ENCODE measurements around the gene HSPA4L. TPM values are rescaled to one million over a fixed set of nuclear protein-coding genes. Genes with fewer than 3 reads are reported as not detected.

The HSPA4L gene
- total and polyA plus RNA-seq, 2 donors (not counting 3 experiments of a cell fraction or from before 2014, with no cell fraction given), result 1.3 to 12.4 TPM

- H3K36me3 ChIP-seq (ENCODE audit: control insufficient read depth in 2 of 2, extremely low read depth in 1 of 2, insufficient read depth in 2 of 2, low read length in 2 of 2), result peaks cover 0 to 19% of the 10 kb centered on the region in 2 experiments
- POLR2A ChIA-PET, result no interaction called here
Measured at GRCh38 chr4:127888559-127888958, 106.4 kb downstream of the HSPA4L start.

More at GRCh38 chr4:127888559-127888958, 106.4 kb downstream of the HSPA4L start:
- H4K20me1 ChIP-seq (replicated peaks; ENCODE audit: control insufficient read depth, extremely low read depth, insufficient read depth, low read length), result no peaks in the 10 kb centered on the region
- CTCF ChIA-PET, result interaction anchor here (0.7 to 1.2 kb wide), 2 partner anchors 77 to 107 kb away, joined by 3 to 4 read pairs; partner anchors contain the start of genes ABHD18, HSPA4L and MFSD8
- TF ChIP-seq MAX (IDR thresholded peaks at IDR 0.05; ENCODE audit: insufficient read depth, insufficient read length), result no peak
- no peak for TF ChIP-seq CTCF (IDR thresholded peaks at IDR 0.05; ENCODE audit: extremely low read depth in 1 of 2, insufficient read depth in 1 of 2, low read depth in 1 of 2, low read length in 2 of 2)
- TF ChIP-seq POLR2AphosphoS5 (IDR thresholded peaks at IDR 0.05; ENCODE audit: insufficient read depth, low read depth, low read length), result no peak
- TF ChIP-seq GATA2 (IDR thresholded peaks at IDR 0.05; ENCODE audit: insufficient read depth, insufficient read length, low read depth, low read length), result no peak
- TF ChIP-seq EZH2 (IDR thresholded peaks at IDR 0.05; ENCODE audit: borderline replicate concordance, low read depth, low read length, severe bottlenecking), result no peak
- TF ChIP-seq POLR2A (IDR thresholded peaks at IDR 0.05; ENCODE audit: low read depth, low read length), result no peak
- no peak for TF ChIP-seq MYC (IDR thresholded peaks at IDR 0.05; ENCODE audit: low read depth, low read length)
- no peak for TF ChIP-seq FOS (IDR thresholded peaks at IDR 0.05; ENCODE audit: borderline replicate concordance, insufficient read depth, low read length)
- TF ChIP-seq JUN (IDR thresholded peaks at IDR 0.05; ENCODE audit: borderline replicate concordance, insufficient read depth, insufficient read length, low read depth), result no peak
- no peak overlapping the region for H3K27ac ChIP-seq (ENCODE audit: insufficient read depth, low read depth, low read length)
- no peak for FAIRE-seq
- dilution Hi-C loops (cut with MboI; ENCODE audit: extremely low pct_ligation_motif_present, low sequenced_read_pairs), result no loop called here
- H2AFZ ChIP-seq (ENCODE audit: low read depth, low read length), result no peak overlapping the region
- peaks cover 3% of the 10 kb centered on the region for H3K4me1 ChIP-seq (ENCODE audit: control insufficient read depth, extremely low read depth, insufficient read depth, low read length)
- intact Hi-C loops (cut with micrococcal nuclease), result no loop called here
- peaks cover 25% of the 10 kb centered on the region for H3K79me2 ChIP-seq (ENCODE audit: control insufficient read depth, insufficient read depth, low read length)
- no peaks in the 10 kb centered on the region for H3K9me3 ChIP-seq (replicated peaks; ENCODE audit: control insufficient read depth, insufficient read depth, low read length)
- no peaks in the 10 kb centered on the region for H3K9me1 ChIP-seq (replicated peaks; ENCODE audit: control insufficient read depth, extremely low read depth, insufficient read depth, low read length)
- no peak for DNase-seq (ENCODE audit: low read depth, low spot score)
- no peak overlapping the region for H3K4me3 ChIP-seq (replicated peaks in 1 of 3; ENCODE audit: insufficient read depth in 1 of 3, low read depth in 1 of 3, low read length in 3 of 3)
- no peak overlapping the region for H3K4me2 ChIP-seq (ENCODE audit: insufficient read depth, low read length)
- no TSS peak for BruUV-seq (replicated peaks)
- no peaks in the 10 kb centered on the region for H3K27me3 ChIP-seq (ENCODE audit: control insufficient read depth in 2 of 2, insufficient read depth in 2 of 2, low read length in 2 of 2)
- H3K9ac ChIP-seq (replicated peaks; ENCODE audit: extremely low read depth, insufficient read depth, low read length), result no peak overlapping the region

Measured in endothelial cell of umbilical vein (primary cell).